HG02623 (cell line): ENCODE measurements around the gene FHAD1.

ENCODE experiments used
- ATAC-seq: cut with Tn5 transposase; IDR thresholded peaks from one replicate; pipeline ENCODE4 v1.9.1; 2021; ENCODE audit warnings: moderate library complexity; ENCODE audit not compliant: unreplicated experiment

Gene FHAD1

DNA sequence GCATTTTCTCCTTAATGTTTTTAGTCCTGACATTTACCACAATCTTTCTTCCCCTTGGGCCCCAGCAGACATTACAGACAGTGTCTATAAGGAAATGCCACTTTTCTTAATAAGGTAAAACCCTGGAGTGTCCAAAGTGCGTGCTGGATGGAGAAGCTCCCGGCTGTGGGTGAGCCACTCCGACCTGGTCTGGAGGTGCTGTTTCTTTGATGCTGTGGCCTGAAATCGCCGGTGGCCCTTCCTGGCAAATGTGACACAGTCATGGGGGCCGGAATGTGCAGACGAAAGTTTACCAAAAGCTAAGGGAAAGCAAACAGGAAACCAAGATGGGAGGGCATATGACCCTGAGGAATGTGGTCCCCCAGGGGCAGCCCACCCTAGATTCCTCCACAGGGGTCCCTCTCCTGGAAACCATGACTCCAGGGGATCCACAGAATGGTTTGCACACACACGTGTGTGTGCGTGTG is 77.9 kb downstream of the FHAD1 start:
- ATAC-seq = no peak

DNA sequence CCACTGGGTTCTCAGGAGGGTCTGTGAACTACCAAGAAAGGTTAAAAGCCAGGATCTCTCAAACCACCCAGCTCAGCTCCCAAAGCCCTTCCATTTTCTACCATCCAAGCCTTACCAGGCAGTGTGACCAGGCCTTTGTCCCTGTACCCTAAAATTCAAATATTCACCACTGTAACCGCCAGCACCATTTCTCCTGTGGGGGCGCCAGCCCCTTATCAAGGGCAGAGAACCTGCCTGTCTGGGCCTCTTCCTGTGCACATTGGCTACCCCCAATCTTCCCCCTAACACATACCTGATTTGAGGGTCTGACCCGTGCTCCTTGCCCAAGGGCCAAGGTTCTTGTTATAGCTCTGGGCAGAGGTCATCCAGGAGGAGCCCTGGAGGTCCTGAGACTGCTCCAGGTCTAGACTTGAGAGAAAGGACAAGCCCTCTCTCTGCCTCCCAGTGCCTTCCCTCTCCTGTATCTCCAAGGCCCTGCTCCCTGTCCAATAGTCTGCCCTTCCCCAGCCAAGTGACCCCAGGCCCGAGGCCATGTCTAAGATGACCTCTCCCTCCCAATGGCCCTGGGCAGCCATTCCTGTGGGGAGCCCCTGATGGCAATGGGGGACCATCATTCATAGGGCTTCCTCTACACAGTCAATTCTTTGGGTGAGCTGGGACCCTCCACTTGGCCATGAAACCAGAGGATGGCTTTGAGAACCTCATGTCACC is 78.5 kb downstream of the FHAD1 start:
- no peak for ATAC-seq

DNA sequence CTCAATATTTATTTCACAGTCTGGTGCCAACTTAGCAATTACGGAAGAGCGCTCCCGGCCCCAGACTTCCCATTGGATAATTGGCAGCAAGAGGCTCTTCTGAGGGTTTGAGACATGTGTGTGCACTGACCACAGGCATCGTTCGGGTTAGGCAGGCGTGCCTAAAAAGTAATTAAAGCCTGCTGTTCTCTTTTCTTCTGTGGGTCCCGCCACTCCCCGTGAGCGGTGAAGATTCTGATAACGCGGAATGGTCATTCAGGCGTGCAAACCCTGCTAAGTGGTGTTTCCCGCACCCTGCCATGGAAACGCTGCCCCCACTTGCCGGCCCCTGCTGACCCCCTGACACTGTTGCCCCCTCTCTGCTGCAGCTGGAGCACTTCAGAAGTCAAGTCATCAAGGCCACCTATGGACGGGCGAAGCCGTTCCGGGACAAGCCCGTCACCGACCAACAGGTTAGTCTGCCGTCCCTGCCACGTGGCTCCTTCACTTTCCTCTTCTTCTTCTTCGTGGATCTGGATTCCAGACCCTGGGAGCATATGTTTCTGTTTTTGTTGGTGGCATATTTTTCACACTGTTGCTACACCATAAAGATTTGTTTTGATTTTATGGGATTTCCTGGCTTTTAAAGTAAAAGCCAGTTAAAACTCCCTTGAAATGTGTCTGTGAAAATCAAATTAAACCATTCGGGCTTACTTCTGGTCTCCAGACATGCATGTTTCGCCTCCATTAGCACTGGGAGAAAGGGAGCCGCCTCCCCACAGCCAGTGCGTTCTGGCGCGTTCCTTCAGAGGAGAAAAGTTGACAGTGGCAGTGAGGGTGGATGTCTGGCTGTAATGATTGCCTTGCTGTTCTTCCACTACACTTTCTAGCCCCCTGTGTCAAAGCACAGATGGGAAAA is 79.9 kb downstream of the FHAD1 start:
- no peak for ATAC-seq

DNA sequence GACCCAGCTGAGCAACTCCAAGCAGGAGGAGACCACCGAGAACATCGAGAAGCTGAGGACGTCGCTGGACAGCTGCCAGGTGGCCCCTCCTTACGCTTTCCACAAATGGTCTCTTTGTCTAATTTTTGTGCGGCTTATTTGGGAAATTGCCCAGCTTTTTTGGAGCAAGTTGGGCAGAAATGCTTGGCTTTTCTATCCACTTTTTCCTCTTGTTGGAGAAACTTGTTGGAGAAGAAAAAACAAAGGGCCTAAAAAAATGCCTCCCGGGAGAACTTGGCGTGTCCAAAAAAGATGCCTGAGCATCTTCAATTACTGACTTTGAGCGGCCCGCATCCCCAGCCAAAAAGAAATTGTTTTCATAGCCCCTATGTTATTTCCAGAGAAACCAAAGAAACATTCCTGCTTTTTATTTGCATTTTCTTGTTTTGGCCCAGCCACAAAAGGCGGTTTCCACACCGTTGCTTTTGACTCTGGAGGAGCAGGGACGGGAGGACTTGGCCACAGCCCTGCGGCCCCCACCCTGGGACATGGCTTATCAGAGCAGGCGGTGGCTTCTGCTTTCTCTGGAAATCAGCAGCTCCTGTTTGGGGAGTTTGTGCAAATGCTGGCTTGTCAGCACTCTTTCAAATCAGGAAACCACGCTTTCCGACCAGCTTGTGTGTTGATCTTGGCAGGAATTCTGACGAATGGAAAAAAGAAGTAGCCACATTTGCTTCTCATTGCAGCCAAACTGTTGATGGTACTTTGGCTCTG is 81.5 kb downstream of the FHAD1 start:
- no peak for ATAC-seq

DNA sequence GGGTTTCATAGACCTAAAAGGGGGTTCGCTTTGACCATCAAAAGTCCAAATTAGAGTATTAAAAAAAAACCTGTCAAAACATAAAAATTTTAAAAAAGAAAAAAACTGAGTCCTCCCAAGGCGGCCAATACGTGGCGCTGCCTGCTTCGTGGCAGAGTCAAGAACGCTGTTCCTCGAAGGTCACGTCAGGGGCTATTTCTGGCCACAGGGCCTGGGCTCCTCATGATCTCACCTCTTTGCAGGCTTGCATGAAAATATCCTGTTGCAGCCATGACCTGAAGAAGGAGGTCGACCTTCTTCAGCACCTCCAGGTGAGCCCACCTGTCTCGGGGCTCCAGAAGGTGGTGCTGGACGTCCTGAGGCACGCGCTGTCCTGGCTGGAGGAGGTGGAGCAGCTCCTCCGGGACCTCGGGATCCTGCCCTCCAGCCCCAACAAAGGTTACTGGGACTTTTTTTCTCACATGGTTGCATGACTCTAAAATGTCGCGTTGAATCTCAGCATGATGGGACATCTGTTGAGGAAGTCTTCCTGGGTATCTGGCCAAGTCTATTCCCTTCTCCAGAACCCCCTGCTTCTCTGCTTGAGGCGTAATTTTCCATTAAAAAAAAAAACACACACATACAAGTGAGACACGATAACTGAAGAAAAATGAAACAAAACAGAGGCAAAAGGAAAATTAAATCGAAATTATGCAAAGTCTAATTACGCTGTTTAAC is 82.2 kb downstream of the FHAD1 start:
- ATAC-seq = no peak

DNA sequence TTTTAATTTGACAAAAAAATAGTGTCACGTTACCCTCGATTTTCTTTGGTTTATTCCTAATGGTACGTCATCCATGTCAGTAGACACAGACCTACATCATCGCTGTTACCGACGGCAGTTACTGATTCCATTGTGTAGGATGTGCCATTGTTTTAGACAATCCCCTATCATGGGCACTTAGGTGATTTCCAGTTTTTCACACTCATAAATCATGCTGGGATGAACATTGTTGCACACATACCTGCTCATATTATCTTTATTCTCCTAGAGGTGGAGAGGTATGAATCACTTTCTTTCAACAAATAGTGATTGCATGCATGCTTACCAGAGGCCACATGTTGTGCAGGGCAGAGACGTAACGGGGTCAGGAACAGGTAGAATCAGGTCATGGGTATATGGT is 83.0 kb downstream of the FHAD1 start:
- no peak for ATAC-seq

DNA sequence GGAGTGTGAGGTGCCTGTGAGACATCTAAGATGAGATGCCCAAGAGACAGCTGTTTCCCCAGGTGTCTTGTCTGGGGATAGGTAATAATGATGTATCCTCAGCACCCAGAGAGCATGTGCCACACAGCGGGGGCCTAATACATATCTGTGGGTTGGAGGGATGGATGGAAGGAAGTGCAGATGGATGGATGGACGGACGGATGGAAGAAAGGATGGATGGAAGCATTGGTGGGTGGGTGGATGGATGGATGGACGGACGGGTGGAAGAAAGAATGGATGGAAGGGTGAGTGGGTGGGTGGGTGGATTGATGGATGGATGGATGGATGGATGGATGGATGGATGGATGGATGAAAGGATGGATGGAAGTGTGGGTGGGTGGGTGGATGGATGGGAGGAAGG is 84.2 kb downstream of the FHAD1 start:
- no peak for ATAC-seq

DNA sequence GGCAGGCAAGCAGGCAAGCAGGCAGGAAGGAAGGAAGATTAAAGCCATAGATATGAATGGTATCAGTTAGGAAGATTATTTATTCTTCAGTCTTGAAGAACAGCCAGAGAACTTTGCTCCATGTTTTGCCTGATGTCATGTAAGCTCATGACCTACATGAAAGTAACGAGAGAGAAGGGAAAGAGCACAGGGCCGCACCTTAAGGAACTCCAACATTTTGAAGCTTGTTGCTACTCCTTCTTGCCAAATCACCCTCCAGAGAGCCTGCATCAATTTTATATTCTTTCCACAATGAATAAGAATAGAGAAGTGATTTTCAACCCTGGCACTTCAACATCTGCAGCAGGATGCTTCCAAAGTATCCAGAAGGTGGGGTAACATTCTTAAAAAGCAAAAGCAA is 84.7 kb downstream of the FHAD1 start:
- ATAC-seq = no peak

DNA sequence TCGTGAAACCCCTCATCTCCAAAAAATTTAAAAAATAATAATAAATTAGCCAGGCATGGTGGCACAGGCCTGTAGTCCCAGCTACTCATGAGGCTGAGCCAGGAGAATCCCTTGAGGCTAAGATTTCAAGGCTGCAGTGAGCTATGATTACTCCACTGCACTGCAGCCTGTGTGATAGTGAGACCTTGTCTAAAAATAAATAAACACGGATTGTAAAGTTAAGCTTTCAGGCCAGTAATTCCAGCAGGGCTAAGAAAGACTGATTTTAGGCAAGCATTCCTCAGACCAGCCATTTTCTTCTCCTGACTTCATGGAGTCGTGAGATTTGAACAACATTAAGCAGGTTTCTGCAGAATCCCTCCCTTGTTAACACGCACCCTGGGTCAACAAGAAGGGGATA is 85.5 kb downstream of the FHAD1 start:
- no peak for ATAC-seq

DNA sequence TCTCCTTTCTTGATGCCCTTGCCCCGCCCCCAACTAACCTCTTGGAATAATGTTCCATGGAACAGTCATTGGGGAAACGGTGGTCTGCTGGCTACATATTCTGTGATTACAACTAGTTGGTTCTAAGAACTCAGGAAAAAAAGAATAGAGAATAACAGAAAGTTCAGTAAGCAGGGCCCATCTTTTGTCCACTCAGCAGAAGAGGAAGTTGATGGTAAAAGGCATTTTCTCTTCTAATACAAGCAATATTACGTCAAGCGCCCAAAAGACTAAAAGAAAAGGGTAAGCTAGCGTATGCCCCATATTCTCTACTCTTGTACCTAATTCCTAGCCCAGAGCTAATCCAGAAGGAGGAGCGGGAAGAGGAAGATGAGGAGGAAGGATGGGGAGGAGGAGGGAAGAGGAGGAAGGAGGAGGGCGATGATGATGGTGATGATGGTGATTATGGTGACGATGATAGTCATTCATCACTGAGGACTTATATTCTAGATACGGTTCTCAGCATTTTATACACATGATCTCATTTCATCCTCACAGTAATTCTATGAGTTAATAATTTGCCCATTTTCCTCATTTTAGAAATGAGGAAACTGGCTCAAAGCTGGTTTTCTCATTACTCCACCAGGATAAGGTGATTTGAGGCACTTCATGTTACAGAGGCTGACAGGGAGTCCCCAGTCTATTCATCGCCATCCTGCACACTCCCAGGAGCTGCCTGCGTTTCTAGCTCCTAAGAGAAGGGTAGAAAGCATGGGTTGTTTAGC is 86.1 kb downstream of the FHAD1 start:
- no peak for ATAC-seq

DNA sequence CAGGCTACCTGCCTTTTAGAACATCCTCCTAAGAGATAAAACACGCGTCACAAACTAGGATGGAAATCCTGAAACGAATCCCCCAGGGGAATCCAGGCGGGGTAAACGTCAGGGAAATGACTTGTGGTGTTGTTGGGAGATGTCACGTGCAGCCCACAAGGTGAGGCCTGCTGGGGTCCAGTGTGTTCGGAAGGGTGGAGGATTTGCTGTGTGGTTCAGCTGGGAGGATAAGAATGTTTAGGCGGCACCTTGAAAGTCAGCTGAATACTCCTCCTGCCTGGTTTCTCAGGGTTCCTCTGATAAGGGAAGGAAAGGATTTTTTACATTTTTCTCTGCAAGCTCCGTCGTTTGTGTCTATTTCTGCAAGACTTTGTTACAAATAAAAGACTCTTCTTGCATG is 88.0 kb downstream of the FHAD1 start:
- no peak for ATAC-seq

DNA sequence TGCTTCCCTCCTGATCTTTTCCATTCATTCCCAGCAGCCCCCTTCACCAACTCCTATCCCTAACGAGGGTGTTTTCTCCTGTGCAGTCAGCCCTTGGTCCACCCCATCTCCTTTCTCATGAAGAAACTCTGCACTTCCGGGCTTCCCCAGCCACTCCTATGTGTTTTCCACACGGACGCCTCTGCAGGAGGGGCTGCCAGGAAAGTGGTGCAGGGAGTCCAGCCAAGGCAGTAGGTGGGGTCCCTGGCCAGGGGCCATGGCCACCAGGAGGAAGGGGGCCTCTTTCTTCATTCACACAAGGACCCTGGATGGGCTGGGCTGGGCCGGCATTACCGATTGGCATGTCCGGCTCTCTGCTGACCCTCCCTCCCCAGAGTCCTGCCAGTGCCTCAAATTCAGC is 89.8 kb downstream of the FHAD1 start:
- ATAC-seq = no peak

DNA sequence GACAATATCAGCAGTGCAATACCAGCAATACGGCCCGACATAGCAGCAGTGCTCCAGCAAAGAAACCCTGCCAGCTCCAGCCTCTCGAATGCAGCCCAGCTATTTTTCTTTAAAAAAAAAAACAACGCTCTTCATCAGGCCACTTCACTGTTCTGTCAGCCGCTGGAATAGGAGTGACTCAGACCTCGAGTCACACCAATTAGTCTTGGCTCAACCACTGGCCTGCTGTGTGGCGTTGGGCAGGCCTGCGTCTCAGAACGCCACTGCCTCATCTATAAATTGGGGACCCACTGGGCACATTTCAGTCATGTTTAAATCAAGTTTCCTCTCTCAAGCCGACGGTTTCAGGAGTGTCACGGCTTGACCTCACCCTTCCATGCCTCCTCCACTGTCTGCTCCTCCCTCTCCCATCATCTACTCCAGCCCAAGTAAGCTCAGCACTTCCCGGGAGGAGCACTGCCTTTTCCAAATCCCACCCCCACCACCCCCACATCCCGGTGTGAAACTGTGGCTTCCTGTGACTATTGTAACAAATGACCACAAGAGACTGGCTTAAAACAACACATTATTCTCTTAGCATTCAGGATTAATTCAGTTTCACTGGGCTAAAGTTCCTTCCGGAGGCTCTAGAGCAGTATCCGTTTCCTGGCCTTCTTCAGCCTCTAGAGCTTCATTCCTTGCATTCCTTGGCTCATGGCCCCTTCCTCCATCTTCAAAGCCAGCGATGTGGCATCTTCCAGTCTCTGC is 90.8 kb downstream of the FHAD1 start:
- no peak for ATAC-seq

DNA sequence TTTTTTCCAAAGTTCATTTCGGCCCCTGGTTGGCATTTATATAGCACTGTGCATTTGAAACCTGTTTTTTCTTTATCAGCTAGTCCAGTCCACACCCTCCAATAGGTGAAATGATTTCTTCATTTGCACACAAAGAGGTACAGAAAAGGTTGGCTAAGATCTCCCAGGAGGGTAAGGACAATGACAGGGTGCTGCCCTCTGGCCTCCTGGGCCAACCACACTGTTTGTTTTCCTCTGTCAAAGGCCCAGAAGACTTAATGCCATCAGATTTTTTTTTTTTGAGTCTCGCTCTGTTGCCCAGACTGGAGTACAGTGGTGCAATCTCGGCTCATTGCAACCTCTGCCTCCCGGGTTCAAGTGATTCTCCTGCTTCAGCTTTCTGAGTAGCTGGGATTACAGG is 92.5 kb downstream of the FHAD1 start:
- no peak for ATAC-seq

DNA sequence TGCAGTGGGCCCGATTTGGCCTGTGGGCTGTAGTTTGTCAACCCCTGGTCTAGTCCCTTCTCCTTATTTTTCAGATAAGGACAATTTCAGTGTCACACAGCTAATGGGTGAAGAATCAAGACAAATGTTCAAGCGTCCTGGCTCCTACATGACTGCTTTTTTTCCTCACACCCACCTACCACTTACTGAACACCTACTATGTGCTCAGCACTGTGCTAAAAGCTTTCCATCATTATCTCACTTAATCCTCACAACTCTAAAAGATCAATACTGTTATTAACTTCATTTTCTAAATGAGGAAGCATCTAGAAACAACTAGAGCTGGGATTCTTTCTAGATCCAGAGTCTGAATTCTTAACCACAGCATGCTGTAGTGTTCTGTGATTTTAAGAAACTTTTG is 94.2 kb downstream of the FHAD1 start:
- no peak for ATAC-seq

DNA sequence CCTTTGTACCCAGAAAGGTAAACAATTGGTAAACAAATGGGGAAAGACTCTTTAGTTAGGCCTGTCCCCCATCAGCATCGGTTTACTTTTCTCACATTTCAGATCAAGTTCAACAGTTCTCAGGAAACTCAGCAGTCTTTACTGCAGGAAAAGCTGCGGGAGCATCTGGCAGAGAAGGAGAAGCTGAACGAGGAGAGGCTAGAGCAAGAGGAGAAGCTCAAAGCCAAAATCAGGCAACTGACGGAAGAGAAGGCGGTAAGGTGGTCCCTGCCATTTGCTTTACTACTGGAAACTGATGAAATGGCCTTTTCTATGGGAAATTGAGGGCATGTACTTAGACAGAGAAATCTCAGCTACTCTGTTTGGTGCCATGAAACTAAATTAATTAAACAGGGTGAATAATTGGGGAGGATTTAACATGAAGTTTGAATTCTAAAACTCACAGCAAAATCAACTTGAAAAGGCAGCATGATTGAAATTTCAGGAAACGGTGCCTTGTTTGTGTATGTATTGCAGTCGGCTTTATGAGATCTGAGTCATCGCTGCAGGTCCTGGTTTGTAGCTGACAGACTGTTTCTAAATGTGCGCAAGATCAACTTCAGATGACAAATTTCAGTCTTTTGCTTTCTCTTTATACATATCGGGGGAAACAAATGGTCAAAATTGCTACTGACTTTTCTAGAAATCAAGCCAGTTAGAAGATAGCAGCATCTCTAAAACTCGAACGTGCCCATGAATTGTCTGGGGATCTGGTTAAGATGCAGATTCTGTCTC is 94.8 kb downstream of the FHAD1 start:
- no peak for ATAC-seq

DNA sequence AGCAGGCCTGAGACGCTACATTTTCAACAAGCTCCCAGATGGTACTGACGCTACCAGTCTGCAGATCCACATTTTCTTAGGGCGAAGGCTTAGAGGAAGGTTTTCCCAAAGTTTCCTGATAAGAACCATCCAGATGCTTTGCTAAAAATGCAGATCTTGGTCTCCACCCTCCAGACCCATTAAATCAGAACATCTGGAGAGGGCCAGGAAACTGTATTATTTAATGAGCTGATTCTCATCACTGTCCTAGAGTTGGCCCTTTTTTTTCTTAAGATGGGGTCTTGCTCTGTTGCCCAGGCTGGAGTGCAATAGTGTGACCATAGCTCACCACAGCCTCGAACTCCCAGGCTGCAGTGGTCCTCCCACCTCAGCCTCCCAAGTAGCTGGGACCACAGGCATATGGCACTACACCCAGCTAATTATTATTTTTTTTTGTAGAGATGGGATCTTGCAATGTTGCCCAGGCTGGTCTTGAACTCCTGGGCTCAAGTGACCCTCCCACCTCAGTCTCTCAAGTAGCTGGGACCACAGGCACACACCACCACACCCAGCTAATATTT is 95.5 kb downstream of the FHAD1 start:
- no peak for ATAC-seq

DNA sequence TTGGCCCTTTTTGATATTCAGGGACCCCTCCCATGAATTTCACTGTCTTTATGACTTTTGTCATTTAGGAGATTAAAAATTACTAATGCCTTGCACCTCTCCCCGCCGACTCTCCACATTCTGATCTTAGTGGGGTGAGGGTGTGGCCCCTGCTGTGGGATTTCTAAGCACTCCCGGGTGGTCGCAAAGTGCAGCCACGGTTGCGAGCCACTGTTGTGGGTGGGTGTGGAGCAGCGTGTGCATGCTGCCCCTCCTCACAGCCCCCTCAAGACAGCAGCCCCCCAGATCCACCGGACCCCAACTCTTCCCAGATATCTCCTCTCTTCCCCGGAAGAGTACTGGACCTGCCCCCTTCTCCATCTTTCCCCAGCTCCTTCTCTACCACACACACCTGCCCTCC is 96.1 kb downstream of the FHAD1 start:
- ATAC-seq = no peak
